NCI-H2227 treated with DMSO at 0.1 percent for 48 hours (cell line): ENCODE measurements around the gene IL4.
"Not testable (repeated sequence)": the region's sequence is repeated elsewhere in the genome, so short reads cannot be mapped to it uniquely, and the experiment has no call there.

Experiments used
- DNase-seq: peaks from one replicate; lab custom pipeline; 2025; lab: John Stamatoyannopoulos, UW

The IL4 gene

DNA sequence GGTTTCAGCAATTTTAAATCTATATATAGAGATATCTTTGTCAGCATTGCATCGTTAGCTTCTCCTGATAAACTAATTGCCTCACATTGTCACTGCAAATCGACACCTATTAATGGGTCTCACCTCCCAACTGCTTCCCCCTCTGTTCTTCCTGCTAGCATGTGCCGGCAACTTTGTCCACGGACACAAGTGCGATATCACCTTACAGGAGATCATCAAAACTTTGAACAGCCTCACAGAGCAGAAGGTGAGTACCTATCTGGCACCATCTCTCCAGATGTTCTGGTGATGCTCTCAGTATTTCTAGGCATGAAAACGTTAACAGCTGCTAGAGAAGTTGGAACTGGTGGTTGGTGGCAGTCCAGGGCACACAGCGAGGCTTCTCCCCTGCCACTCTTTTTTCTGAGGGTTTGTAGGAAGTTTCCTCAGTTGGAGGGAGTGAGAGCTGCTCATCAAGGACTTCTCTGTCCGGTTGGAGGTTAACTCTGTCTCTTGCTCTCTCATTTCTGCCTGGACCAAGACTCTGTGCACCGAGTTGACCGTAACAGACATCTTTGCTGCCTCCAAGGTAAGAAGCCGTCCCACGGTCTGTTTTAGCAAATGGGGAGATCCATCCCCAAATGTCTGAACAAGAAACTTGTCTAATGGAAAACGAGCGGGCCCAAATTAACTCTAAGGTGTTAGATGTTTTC lies at the start of gene IL4:
Gene IL4, plus strand, starts transcription at position 51 of the 692 bp plus-strand sequence. Its CDS starts 62 bp downstream, at position 113.
- no peak for DNase-seq

DNA sequence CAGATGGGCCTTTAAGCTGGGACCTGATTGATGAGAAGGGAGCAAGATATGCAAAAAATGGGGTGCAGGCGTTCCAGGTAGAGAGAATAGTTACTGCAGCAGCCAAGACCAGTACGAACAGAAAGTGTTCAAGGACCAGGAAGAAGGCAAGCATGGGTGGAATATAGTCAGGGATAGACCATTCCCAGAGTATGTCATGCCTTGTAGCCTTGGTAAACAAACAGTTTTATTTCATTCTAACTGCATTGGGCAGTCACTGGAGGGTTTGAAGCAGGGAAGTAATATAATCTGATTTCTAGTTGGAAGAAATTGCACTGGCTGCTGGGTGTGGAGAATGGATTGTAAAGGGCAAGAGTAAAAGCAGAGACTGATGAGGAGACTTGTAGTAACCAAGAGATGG lies 46.3 kb upstream of the IL4 start:
- DNase-seq, result no peak

DNA sequence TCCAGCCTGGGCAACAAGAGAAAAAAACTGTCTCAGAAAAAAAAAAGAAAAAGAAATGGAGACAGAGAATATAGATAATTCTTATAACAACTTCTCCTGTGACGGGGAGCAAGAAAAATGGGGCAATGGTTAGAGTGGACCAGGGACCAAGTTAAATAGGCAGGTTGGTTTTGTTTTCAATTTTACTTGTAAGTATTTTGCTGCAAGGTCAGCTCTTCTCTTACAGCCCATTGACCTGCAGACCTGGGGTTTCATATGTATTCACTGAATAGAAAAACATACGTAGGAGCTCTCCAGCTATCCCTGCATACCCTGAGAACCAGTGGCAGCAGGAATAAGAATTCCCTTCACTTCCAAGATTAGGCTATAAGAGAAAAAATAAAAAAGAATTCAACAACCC lies 45.0 kb upstream of the IL4 start:
- no peak for DNase-seq

DNA sequence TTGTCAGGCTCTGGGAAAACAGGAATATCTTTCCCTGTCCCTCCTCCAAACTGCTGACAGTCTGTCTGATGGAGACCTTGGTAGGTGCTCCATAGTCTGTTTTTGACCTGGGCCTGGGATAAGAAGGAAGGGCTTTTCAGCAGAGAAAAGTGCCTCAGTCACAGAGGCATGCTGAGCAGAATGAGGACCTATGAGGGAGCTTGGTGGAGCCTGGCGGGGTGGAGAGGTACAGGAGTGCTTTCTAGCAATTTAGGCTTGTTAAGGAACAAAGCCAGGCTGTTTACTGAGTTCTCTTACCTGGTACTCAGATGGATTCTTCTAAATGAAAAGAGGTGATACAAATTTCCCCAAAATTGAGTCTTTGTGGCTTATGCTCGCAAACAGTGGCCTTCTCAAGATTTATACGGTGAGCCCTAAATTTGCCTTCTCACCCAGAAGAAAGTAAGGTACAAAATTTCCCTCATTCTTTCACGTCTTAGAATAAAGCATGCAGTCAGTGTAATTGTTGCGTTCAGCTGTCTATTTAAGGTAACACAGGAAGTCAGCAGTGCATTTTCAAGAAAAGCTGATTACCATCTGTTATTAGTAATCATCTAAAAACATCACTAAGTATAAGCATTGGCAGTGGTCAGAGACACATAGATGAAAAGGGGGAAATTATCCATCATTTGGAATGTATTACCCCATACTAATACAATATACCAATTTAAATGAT lies 44.4 kb upstream of the IL4 start:
- no peak for DNase-seq

DNA sequence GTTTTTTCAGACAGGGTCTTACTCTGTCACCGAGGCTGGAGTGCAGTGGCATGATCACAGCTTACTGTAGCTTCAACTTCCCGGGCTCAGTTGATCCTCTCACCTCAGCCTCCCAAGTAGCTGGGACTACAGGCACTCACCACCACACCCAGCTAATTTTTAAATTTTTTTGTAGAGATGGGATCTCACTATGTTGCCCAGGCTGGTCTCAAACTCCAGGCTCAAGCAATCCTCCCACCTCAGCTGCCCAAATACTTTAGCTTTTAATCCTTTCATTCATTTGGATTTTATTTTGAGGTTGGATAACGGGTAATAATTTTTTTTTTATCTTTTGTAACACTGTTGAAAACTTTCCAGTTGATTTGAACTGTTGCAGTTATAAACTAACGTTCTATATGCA lies 40.2 kb upstream of the IL4 start:
- DNase-seq, result not testable (repeated sequence)

DNA sequence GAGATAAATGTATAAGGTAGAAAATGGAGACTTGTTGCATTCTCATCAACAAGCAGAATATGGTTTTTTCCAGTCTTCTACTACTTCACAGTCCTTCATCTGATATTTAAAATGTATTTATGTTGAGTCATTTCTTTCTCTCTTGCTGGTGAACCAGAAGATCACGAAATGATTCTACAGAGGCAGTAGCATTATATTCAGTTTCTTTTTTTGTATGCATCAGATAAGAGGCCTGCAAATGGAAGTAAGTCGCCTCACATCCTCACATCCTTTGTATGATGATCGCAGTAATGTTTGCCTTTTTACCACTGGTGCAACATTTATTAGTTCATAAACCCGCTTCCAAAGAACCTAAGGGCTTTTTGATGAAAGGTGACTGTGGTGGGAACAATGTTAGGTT lies 37.9 kb upstream of the IL4 start:
- DNase-seq, result no peak

- no peak for DNase-seq
Observed at GRCh38 chr5:132637241-132637640, 36.5 kb upstream of the IL4 start.

- no peak for DNase-seq
Observed at GRCh38 chr5:132639706-132640130, 34.1 kb upstream of the IL4 start.

GRCh38 chr5:132640613-132641012 lies 33.2 kb upstream of the IL4 start:
- DNase-seq, result no peak

DNA sequence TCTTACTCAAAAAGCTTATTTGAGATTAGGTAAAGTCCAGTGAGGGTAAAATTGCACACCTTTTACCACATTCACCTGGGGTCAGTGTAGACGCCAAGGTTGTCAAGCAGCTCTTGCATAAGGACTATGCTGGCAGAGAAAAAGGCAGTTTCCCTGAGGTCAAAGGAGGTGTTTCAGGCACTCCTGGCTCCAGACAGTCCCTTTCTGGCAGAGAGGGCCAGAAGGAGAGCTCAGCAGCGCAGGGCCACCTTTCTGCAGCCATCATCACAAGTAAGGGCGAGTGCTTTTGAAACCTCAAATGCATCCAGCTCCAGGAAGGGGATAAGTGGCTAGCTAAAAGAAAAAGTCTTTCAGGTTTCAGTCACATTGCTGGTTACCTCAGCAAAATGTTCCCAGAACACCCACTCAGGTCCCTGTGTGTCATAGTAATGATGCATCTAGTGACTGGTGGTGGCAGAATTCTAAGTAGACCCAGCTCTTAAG lies 32.5 kb upstream of the IL4 start:
- no peak for DNase-seq

DNA sequence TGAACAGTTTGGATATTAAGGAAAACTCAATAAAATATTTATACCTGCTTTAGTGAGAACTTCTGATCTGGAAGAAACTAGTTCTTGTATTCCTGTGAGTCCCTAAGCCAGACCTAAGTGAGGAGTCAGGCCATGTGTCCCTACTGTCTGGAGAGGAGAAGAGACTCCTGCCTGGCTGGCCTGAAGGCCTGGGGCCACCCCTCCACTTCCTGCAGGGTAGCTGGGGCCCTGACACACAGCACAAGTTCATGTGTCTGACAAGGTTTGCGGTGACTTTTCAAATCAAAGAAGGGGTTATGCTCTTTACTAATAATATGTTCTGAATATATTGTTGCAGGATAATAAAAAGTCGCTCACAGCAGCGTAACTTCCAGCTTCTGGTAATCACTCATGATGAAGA lies 31.9 kb upstream of the IL4 start:
- no peak for DNase-seq

GRCh38 chr5:132644177-132644576 lies 29.6 kb upstream of the IL4 start:
- no peak for DNase-seq

GRCh38 chr5:132646583-132647266 lies 27.1 kb upstream of the IL4 start:
- DNase-seq, result no peak

- DNase-seq, result no peak
Observed at GRCh38 chr5:132647473-132647872, 26.3 kb upstream of the IL4 start.

DNA sequence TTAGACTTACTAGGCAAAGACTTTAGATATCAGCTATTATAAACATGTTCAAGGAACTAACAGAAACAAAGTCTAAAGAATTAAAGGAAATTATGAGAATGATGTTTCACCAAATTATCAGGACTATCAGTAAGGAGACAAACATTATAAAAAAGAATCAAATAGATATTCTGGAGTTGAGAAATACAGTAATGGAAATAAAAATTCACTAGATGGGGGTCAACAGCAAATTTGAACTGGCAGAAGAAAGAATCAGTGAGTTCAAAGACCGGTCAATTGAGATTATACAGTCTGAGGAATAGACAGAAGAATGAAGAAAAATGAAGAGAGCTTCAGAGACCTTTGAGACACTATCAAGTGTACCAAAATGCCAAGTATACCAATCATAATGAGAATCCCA lies 25.4 kb upstream of the IL4 start:
- DNase-seq, result no peak

GRCh38 chr5:132651838-132652469 lies 21.8 kb upstream of the IL4 start:
- DNase-seq, result no peak

- no peak for DNase-seq
Observed at GRCh38 chr5:132653716-132654115, 20.1 kb upstream of the IL4 start.

DNA sequence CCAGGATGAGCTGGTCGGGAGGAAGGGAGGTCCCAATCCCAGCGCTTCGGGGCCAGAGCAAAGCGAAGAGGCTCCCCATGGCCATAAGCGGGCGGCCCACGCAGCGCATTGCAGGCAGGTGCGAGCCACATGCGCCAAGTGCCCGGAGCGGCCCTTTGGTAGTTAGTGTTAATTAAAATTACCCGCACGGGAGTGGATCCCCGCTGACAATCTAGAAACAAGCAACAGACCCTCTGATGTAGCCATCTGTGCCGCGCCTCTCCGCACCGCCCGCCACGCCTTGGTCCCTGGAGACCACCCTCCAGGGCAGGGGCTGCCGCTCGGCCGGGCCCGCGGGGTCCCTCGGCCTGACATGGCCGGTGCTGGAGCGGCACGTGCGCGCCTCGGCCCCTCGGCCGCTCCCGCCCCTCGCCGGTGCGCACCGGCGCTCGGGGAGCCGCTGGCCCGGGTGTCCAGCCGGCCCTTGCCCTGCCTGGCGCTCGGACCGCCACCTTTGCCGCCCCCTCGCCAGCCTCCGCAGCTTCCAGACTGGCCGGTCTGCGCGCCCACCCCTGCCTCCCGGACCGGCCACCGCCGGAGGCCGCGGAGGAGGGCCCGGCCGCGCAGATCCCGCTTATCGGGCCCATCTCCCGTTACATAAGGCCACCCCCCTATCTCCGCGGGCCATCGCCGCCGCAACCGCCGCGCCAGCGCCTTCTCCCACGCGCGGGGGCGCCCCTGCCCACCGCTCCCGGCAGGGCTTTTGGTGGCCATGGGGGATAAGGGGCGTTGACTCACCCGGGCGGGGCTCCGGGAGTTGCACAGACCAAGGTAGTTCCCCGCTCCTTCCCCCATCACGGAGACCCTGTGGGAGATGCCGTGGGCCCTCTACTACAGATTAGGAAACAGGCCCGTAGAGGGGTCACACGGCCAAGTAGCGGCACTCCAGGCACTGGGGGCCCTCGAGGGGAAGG lies 17.7 kb upstream of the IL4 start:
- no peak for DNase-seq

GRCh38 chr5:132656774-132657355 lies 16.9 kb upstream of the IL4 start:
- no peak for DNase-seq

GRCh38 chr5:132657676-132658380 lies 16.0 kb upstream of the IL4 start, which contains the start of gene IL13:
Gene IL13, plus strand, starts transcription at chr5:132658173. Its CDS starts 14 bp downstream, at chr5:132658187.
- no peak for DNase-seq
